ENCODE data around the gene TUB. TPM values are rescaled to one million over a fixed set of nuclear protein-coding genes. Genes with fewer than 3 reads are reported as not detected.

Gene TUB
- total and polyA plus RNA-seq, 3 experiments from 2014 or later = 0.11 to 0.24 TPM; not detected in 1

DNA sequence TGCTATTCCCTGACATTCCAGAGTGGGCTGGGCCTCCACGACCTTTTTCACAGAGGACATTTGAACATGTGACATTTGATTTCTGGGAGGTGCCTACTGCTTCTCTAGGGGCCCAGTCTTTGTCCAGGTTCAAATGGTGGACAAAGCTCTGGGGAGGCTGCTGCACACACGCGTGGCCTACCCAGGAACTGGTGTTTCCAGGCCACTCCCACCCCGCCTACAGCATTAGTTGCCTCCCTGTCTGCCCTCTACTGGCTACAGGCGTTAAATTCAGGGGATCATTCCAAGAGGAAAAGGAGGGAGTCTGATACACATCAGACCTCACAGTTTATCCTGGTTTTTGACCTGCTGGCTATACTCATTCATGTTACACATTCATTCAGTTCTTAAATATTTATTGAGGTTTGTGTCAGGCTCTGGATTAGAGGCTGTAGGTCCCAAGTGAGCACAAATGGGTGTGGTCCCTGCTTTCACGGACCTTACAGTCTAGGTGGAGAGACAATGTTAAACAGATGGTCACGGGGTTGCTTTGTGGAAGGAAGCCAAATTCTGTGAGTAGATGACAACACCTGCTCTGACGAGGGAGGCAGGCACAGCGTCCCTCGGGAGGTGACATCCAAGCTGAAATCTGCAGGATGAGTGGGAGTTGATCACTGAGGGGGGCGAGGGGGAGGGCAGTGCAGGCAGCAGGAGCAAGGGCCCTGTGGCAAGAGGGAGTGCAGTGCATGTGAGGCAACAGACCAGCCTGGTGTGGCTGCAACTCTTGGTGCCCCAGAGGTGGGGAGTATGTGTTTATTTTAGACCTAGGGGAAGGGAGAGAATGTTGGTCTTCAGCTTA, 11.8 kb downstream of the TUB start:
- no peaks in the 10 kb centered on the region for H3K27me3 ChIP-seq (ENCODE audit: insufficient read depth, low read length, poor library complexity, severe bottlenecking)
- H3K36me3 ChIP-seq (ENCODE audit: insufficient read depth, low read length) = no peaks in the 10 kb centered on the region
- H3K27ac ChIP-seq (ENCODE audit: low read depth, low read length) = no peak overlapping the region
- ChIA-PET POLR2A (no interaction called here), CTCF (interaction anchor here (1.7 to 12.1 kb wide), 2 partner anchors 85 to 200 kb away, joined by 5 to 105 read pairs; no protein-coding TSS in a partner anchor)
- DNase-seq = peak in 1 of 5 donors; percentile 48
- no peaks in the 10 kb centered on the region for H3K4me1 ChIP-seq (ENCODE audit: insufficient read depth, low read length)
- no peaks in the 10 kb centered on the region for H3K36me3 Mint-ChIP-seq
- peaks cover 3 to 6% of the 10 kb centered on the region in 2 donors for H3K27me3 Mint-ChIP-seq
- H3K4me3 Mint-ChIP-seq = peak overlapping the region in 1 of 7 donors; percentile 75
- H3K9me3 ChIP-seq (ENCODE audit: low read length) = no peaks in the 10 kb centered on the region
- H3K27ac Mint-ChIP-seq = peak overlapping the region in 1 of 8 donors; percentile 22
- H3K9me3 Mint-ChIP-seq = no peaks in the 10 kb centered on the region
- H3K4me1 Mint-ChIP-seq = peaks cover 0 to 4% (median 0%) of the 10 kb centered on the region in 3 donors
- H3K4me3 ChIP-seq (ENCODE audit: low read length) = no peak overlapping the region

DNA sequence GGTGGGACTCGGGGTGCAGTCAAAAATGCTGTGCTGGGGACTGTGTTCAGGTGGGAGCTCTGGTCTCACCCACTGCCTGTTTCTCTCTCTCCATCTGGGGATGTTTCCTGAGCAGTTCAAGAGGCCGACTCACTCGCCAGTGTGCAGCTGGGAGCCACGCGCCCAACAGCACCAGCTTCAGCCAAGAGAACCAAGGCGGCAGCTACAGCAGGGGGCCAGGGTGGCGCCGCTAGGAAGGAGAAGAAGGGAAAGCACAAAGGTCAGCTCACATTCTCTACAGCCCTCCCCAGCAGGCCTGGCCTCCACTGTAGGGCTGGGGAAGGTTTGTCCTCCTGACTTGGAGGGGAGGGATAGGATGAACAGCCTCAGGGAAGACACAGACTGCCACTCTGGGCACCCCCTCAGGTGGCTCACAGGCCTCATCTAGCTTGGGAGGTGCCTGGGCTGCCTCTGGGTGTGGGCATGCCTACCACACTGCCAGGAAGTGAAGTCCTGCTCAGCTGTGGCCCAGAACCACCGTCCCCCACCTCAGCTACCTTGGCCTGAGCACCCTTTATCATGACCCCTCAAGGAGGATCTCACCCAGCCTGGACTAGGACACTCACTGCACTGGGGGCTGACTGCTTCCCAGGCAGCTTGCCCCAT, 13.0 kb downstream of the TUB start:
- H3K27ac Mint-ChIP-seq = peak overlapping the region in 1 of 8 donors; percentile 8
- H3K36me3 Mint-ChIP-seq = no peaks in the 10 kb centered on the region
- Histone ChIP-seq H3K4me1 (ENCODE audit: insufficient read depth, low read length) (no peaks in the 10 kb centered on the region), H3K36me3 (ENCODE audit: insufficient read depth, low read length) (no peaks in the 10 kb centered on the region), H3K27me3 (ENCODE audit: insufficient read depth, low read length, poor library complexity, severe bottlenecking) (no peaks in the 10 kb centered on the region), H3K4me3 (ENCODE audit: low read length) (no peak overlapping the region), H3K27ac (ENCODE audit: low read depth, low read length) (no peak overlapping the region), H3K9me3 (ENCODE audit: low read length) (no peaks in the 10 kb centered on the region)
- no peak overlapping the region for H3K4me3 Mint-ChIP-seq
- H3K9me3 Mint-ChIP-seq = no peaks in the 10 kb centered on the region
- ChIA-PET POLR2A (no interaction called here), CTCF (interaction anchor here (1.7 to 12.1 kb wide), 3 partner anchors 61 to 201 kb away, joined by 5 to 105 read pairs (median 11); no protein-coding TSS in a partner anchor)
- H3K4me1 Mint-ChIP-seq = peaks cover 0 to 4% (median 0%) of the 10 kb centered on the region in 3 donors
- DNase-seq = no peak
- peaks cover 0 to 3% of the 10 kb centered on the region in 2 donors for H3K27me3 Mint-ChIP-seq

GRCh38 chr11:8094656-8095055, 13.6 kb downstream of the TUB start:
- POLR2A ChIA-PET = no interaction called here

DNA sequence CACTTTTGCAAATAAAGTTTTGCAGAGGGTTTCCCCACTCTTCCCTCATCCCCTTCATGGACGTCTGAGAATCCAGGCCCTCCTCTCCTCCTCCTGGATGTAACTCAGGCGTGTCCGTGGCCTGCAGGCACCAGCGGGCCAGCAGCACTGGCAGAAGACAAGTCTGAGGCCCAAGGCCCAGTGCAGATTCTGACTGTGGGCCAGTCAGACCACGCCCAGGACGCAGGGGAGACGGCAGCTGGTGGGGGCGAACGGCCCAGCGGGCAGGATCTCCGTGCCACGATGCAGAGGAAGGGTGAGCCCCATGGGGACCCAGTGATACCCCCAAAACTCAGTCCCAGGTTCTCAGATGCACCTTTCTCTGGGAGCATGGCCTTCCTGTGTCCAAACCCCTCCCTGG, 14.4 kb downstream of the TUB start:
- CTCF ChIA-PET = interaction anchor here (1.0 to 12.1 kb wide), 3 partner anchors 62 to 87 kb away, joined by 3 to 105 read pairs (median 11); no protein-coding TSS in a partner anchor
- Histone ChIP-seq H3K36me3 (ENCODE audit: insufficient read depth, low read length) (no peaks in the 10 kb centered on the region), H3K4me1 (ENCODE audit: insufficient read depth, low read length) (no peaks in the 10 kb centered on the region), H3K27me3 (ENCODE audit: insufficient read depth, low read length, poor library complexity, severe bottlenecking) (no peaks in the 10 kb centered on the region), H3K9me3 (ENCODE audit: low read length) (no peaks in the 10 kb centered on the region), H3K27ac (ENCODE audit: low read depth, low read length) (no peak overlapping the region), H3K4me3 (ENCODE audit: low read length) (no peak overlapping the region)
- Mint-ChIP-seq H3K27me3 (peaks cover 0 to 3% of the 10 kb centered on the region in 2 donors), H3K27ac (no peak overlapping the region), H3K9me3 (no peaks in the 10 kb centered on the region), H3K4me1 (peaks cover 0 to 4% (median 0%) of the 10 kb centered on the region in 3 donors), H3K36me3 (no peaks in the 10 kb centered on the region), H3K4me3 (no peak overlapping the region)
- DNase-seq = no peak
- POLR2A ChIA-PET = no interaction called here

More at GRCh38 chr11:8094656-8095055, 13.6 kb downstream of the TUB start:
- no peaks in the 10 kb centered on the region for H3K36me3 Mint-ChIP-seq
- no peaks in the 10 kb centered on the region for H3K36me3 ChIP-seq (ENCODE audit: insufficient read depth, low read length)
- no peak overlapping the region for H3K4me3 Mint-ChIP-seq
- H3K9me3 ChIP-seq (ENCODE audit: low read length) = no peaks in the 10 kb centered on the region
- CTCF ChIA-PET = interaction anchor here (1.7 to 12.1 kb wide), 3 partner anchors 62 to 202 kb away, joined by 5 to 105 read pairs (median 11); no protein-coding TSS in a partner anchor
- no peaks in the 10 kb centered on the region for H3K4me1 ChIP-seq (ENCODE audit: insufficient read depth, low read length)
- H3K9me3 Mint-ChIP-seq = no peaks in the 10 kb centered on the region
- H3K27me3 ChIP-seq (ENCODE audit: insufficient read depth, low read length, poor library complexity, severe bottlenecking) = no peaks in the 10 kb centered on the region
- H3K4me1 Mint-ChIP-seq = peaks cover 0 to 4% (median 0%) of the 10 kb centered on the region in 3 donors
- no peak for DNase-seq
- peaks cover 0 to 3% of the 10 kb centered on the region in 2 donors for H3K27me3 Mint-ChIP-seq
- no peak overlapping the region for H3K27ac Mint-ChIP-seq
- H3K4me3 ChIP-seq (ENCODE audit: low read length) = no peak overlapping the region
- H3K27ac ChIP-seq (ENCODE audit: low read depth, low read length) = no peak overlapping the region

GRCh38 chr11:8095806-8096522, 15.0 kb downstream of the TUB start:
- Mint-ChIP-seq H3K4me1 (peaks cover 0 to 4% (median 0%) of the 10 kb centered on the region in 3 donors), H3K4me3 (no peak overlapping the region), H3K36me3 (no peaks in the 10 kb centered on the region), H3K27me3 (peaks cover 0 to 3% of the 10 kb centered on the region in 2 donors), H3K9me3 (no peaks in the 10 kb centered on the region), H3K27ac (peak overlapping the region in 2 of 8 donors; percentile 43 to 51)
- Histone ChIP-seq H3K9me3 (ENCODE audit: low read length) (no peaks in the 10 kb centered on the region), H3K4me3 (ENCODE audit: low read length) (no peak overlapping the region), H3K27me3 (ENCODE audit: insufficient read depth, low read length, poor library complexity, severe bottlenecking) (no peaks in the 10 kb centered on the region), H3K27ac (ENCODE audit: low read depth, low read length) (no peak overlapping the region), H3K4me1 (ENCODE audit: insufficient read depth, low read length) (no peaks in the 10 kb centered on the region), H3K36me3 (ENCODE audit: insufficient read depth, low read length) (no peaks in the 10 kb centered on the region)
- POLR2A ChIA-PET = no interaction called here
- no peak for DNase-seq
- CTCF ChIA-PET = interaction anchor here (1.0 to 12.1 kb wide), 6 partner anchors 9 to 88 kb away, joined by 3 to 105 read pairs (median 8); no protein-coding TSS in a partner anchor

DNA sequence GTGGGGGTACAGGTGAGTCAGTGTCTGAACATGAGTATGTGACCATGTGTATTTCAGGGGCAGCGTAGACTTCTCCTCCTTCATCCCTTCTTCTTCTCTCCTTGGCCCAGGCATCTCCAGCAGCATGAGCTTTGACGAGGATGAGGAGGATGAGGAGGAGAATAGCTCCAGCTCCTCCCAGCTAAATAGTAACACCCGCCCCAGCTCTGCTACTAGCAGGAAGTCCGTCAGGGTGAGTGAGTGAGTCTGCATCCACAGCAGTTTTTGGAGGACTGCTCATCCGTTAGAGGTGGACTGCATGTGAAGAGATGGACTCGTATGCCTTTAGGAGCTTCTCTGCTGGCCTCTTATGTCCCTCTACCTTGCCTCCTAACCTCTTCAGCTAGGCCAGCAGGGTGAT, 15.6 kb downstream of the TUB start:
- CTCF ChIA-PET = interaction anchor here (1.3 to 12.1 kb wide), 4 partner anchors 9 to 89 kb away, joined by 4 to 105 read pairs (median 24); no protein-coding TSS in a partner anchor
- no peaks in the 10 kb centered on the region for H3K9me3 Mint-ChIP-seq
- Histone ChIP-seq H3K27me3 (ENCODE audit: insufficient read depth, low read length, poor library complexity, severe bottlenecking) (no peaks in the 10 kb centered on the region), H3K4me3 (ENCODE audit: low read length) (no peak overlapping the region), H3K36me3 (ENCODE audit: insufficient read depth, low read length) (no peaks in the 10 kb centered on the region), H3K9me3 (ENCODE audit: low read length) (no peaks in the 10 kb centered on the region), H3K27ac (ENCODE audit: low read depth, low read length) (no peak overlapping the region), H3K4me1 (ENCODE audit: insufficient read depth, low read length) (no peaks in the 10 kb centered on the region)
- peak overlapping the region in 1 of 8 donors; percentile 51 for H3K27ac Mint-ChIP-seq
- peaks cover 0 to 3% (median 1%) of the 10 kb centered on the region in 3 donors for H3K36me3 Mint-ChIP-seq
- DNase-seq = no peak
- peaks cover 0 to 4% (median 0%) of the 10 kb centered on the region in 3 donors for H3K4me1 Mint-ChIP-seq
- H3K27me3 Mint-ChIP-seq = peaks cover 0 to 2% of the 10 kb centered on the region in 2 donors
- POLR2A ChIA-PET = no interaction called here
- H3K4me3 Mint-ChIP-seq = no peak overlapping the region

GRCh38 chr11:8097062-8097461, 16.1 kb downstream of the TUB start:
- H3K4me3 ChIP-seq (ENCODE audit: low read length) = no peak overlapping the region
- H3K36me3 ChIP-seq (ENCODE audit: insufficient read depth, low read length) = no peaks in the 10 kb centered on the region
- no peaks in the 10 kb centered on the region for H3K9me3 Mint-ChIP-seq
- H3K27ac Mint-ChIP-seq = no peak overlapping the region
- H3K27me3 Mint-ChIP-seq = peaks cover 0 to 2% of the 10 kb centered on the region in 2 donors
- no peaks in the 10 kb centered on the region for H3K9me3 ChIP-seq (ENCODE audit: low read length)
- no peaks in the 10 kb centered on the region for H3K27me3 ChIP-seq (ENCODE audit: insufficient read depth, low read length, poor library complexity, severe bottlenecking)
- CTCF ChIA-PET = interaction anchor here (1.3 to 12.1 kb wide), 5 partner anchors 8 to 89 kb away, joined by 4 to 105 read pairs (median 31); no protein-coding TSS in a partner anchor
- peaks cover 0 to 4% (median 0%) of the 10 kb centered on the region in 3 donors for H3K4me1 Mint-ChIP-seq
- peaks cover 0 to 3% (median 1%) of the 10 kb centered on the region in 3 donors for H3K36me3 Mint-ChIP-seq
- H3K27ac ChIP-seq (ENCODE audit: low read depth, low read length) = no peak overlapping the region
- POLR2A ChIA-PET = no interaction called here
- H3K4me1 ChIP-seq (ENCODE audit: insufficient read depth, low read length) = no peaks in the 10 kb centered on the region
- no peak for DNase-seq
- no peak overlapping the region for H3K4me3 Mint-ChIP-seq

Data from CD8-positive, alpha-beta memory T cell (primary cell).